SK-N-SH (cell line): Measurements from ENCODE around the gene MED31.

ENCODE experiments used
- ELF1 ChIP-seq: IDR thresholded peaks from 2 replicates; pipeline ENCODE4 v1.4.0; 2012
- EZH2phosphoT487 ChIP-seq: fragments of 200-600 bp; sonication (generic); IDR thresholded peaks from 2 replicates; pipeline ENCODE4 v1.6.1; 2017; ENCODE audit warnings: low read depth, mixed run types, mild to moderate bottlenecking, antibody characterized with exemption, moderate library complexity, borderline replicate concordance
- FOXJ3 ChIP-seq: sonication (generic); formaldehyde crosslinking; IDR thresholded peaks from 2 replicates; pipeline ENCODE4 v1.5.1; 2020; ENCODE audit warnings: mild to moderate bottlenecking, missing genetic modification reagents
- MAX ChIP-seq: IDR thresholded peaks from 2 replicates; pipeline ENCODE4 v1.4.0; 2012; ENCODE audit warnings: low read depth
- REST ChIP-seq: IDR thresholded peaks from 2 replicates; pipeline ENCODE4 v1.6.1; 2012; ENCODE audit warnings: mild to moderate bottlenecking, low read depth, low read length, moderate library complexity
- RXRA ChIP-seq: IDR thresholded peaks from 2 replicates; pipeline ENCODE4 v1.4.0; 2012; ENCODE audit warnings: low read depth, mild to moderate bottlenecking, borderline replicate concordance
- SIN3A ChIP-seq: IDR thresholded peaks from 2 replicates; pipeline ENCODE4 v1.6.1; 2012; ENCODE audit warnings: low read depth, mild to moderate bottlenecking, low read length, moderate library complexity, borderline replicate concordance
- TF ChIP-seq, protein P1 (sequence below): fragments of 200-600 bp; sonication (generic); IDR thresholded peaks from 2 replicates; pipeline ENCODE4 v1.6.1; 2017; ENCODE audit warnings: antibody characterized with exemption, mild to moderate bottlenecking, moderate library complexity

DNA sequence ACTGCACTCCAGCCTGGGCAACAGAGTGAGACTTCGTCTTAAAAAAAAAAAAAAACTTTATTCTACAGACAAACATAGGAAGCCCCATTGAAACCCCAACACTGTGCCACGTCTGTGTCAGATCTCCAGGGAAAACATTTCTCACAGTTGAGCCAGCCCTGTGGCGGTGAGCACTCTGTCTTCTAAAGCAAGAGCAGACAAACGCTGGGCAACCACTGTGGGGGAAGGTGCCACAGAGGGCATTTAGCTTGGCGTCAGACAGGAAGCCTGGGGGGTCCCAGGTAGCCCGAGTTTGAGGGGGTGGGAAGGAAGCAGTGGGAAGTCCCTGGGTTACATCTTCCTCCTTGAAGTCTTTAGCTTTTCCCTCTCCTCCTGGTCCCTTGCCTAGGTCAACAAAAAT is 16.1 kb upstream of the MED31 start:
- TF ChIP-seq, protein P1, sequence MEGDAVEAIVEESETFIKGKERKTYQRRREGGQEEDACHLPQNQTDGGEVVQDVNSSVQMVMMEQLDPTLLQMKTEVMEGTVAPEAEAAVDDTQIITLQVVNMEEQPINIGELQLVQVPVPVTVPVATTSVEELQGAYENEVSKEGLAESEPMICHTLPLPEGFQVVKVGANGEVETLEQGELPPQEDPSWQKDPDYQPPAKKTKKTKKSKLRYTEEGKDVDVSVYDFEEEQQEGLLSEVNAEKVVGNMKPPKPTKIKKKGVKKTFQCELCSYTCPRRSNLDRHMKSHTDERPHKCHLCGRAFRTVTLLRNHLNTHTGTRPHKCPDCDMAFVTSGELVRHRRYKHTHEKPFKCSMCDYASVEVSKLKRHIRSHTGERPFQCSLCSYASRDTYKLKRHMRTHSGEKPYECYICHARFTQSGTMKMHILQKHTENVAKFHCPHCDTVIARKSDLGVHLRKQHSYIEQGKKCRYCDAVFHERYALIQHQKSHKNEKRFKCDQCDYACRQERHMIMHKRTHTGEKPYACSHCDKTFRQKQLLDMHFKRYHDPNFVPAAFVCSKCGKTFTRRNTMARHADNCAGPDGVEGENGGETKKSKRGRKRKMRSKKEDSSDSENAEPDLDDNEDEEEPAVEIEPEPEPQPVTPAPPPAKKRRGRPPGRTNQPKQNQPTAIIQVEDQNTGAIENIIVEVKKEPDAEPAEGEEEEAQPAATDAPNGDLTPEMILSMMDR = no peak
- TF ChIP-seq MAX = no peak
- TF ChIP-seq RXRA = no peak
- TF ChIP-seq SIN3A = no peak
- no peak for TF ChIP-seq EZH2phosphoT487
- no peak for TF ChIP-seq FOXJ3 (CRISPR knock-in tag)
- no peak for TF ChIP-seq REST
- no peak for TF ChIP-seq ELF1
